GM03348 (cell line): ENCODE results near the gene GRWD1.
"Not testable (repeated sequence)": the region's sequence is repeated elsewhere in the genome, so short reads cannot be mapped to it uniquely, and the experiment has no call there.

Source experiments
- DNase-seq: peaks from one replicate; pipeline ENCODE4 v3.0.0; 2012; ENCODE audit warnings: low spot score

The GRWD1 gene

DNA sequence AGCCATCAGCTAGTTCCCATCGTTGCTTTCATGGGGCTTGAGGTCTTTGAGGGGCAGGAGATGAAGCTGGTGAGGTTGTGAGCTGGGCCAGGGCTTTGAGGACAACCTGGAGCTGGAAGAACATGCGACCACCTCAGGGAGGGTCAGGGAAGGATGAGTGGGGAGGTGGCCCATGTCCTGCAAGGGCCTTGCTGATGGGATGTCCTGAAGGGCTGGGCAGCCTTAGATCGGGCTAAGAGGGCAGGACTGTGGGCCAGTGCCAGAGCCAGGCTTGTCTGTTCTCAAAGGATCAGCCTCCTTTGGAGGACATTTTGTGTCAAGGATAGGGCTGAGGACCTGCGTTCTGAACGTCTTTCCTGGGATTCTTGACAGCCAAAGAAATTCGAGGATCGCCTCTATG, 33.9 kb downstream of the GRWD1 start:
- no peak for DNase-seq

GRCh38 chr19:48480183-48480557, 34.4 kb downstream of the GRWD1 start:
- peak; percentile 44 for DNase-seq

GRCh38 chr19:48480558-48481500, 35.0 kb downstream of the GRWD1 start:
- DNase-seq: peak; percentile 57

GRCh38 chr19:48481846-48482639, 36.3 kb downstream of the GRWD1 start:
- peak; percentile 41 for DNase-seq

DNA sequence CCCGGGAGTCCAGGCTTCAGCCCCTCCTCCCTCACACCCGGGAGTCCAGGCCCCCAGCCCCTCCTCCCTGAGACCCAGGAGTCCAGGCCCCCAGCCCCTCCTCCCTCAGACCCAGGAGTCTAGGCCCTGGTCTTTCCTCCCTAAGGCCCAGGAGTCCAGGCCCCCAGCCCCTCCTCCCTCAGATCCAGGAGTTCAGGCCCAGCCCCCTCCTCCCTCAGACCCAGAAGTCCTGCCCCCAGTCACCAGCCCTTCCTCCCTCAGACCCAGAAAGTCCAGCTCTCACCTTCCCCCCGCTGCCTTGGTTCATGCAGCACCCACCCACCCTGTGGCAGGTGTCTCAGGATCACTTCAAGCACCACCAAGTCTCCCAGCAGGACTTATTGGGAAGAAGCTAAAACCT, 37.5 kb downstream of the GRWD1 start:
- no peak for DNase-seq

DNA sequence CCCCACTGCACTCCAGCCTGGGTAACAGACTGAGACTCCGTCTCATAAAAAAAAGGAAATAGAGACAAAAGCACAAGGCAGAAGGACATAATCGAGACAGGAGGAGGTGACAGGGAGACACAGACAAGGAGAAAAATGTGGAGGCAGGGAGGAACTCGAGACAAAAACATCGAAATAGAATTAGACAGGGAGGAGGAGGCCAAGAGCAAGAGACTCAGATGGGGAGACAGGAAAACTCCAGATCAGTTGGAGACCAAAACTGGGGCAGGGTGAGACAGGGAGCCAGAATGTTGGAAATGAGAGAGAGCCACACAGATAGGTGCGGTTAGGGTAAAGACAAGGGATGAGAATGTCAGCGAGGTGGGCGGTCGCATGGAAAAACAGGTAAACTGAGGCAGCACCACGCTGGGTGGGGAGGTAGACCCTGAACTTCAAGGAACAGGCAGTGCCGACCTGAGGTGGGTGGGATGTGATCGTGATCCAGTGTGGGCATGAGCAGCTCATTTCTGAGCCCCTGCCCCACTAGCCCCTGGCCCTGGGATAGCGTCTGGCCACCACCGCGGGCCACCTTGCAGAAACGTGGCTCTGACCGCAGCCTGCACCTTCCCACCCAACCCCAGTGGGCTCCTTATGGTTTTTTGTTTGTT, 38.6 kb downstream of the GRWD1 start:
- DNase-seq: no peak

DNA sequence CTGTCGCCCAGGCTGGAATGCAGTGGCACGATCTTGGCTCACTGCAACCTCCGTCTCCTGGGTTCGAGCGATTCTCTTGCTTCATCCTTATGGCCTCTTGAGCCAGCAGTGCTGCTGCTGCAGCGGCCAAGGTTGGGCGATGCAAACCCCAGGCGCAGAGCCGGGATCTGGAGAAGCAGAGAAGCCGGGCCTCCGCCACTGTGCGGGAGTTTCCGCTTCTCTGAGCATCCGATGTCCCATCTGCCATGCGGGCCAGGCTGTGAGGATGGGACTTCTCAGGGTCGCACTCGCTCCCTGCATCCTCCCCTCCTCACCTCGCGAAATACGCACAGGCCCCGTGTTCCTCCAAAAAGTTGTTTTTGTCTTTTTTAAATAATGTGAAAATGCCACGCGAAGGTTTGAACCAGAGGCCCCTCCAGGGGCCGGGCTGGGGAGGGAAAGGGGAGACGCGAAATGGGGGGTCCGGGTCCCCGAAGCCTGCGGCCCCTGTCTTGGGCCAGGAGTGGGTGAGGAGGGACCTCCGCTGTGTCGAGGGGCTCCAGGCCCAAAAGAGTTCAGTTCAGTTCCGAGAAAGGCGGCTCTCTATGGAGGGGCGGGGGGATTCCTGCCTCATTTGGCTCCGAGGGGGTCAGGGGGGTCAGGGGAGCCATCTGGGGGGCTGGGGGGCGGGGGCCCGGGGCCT, 39.3 kb downstream of the GRWD1 start:
- no peak for DNase-seq

GRCh38 chr19:48486706-48487105, 40.9 kb downstream of the GRWD1 start:
- DNase-seq: not testable (repeated sequence)

GRCh38 chr19:48487544-48487943, 41.8 kb downstream of the GRWD1 start:
- no peak for DNase-seq

DNA sequence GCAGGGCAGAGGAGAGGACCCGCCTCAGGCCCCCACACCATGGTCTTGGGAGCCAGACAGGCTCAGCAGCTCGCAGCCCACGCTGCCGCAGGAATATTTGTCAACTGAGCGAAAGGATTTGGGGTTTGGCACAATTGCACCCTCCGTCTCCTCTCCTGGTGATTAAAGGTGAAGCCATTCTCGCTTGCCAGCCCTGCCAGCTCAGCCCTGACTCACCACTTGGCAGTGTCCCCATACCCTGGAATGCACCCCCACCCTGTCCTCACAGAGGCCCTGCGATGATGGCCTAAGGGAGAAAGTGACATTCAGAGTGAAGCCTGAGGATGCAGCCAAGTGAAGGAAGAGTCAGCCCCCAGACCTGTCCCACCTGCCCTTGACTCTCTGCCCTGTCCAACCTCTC, 42.2 kb downstream of the GRWD1 start:
- peak; percentile 87 for DNase-seq

- not testable (repeated sequence) for DNase-seq
These were observed 42.7 kb downstream of the GRWD1 start for GRCh38 chr19:48488478-48488877.

DNA sequence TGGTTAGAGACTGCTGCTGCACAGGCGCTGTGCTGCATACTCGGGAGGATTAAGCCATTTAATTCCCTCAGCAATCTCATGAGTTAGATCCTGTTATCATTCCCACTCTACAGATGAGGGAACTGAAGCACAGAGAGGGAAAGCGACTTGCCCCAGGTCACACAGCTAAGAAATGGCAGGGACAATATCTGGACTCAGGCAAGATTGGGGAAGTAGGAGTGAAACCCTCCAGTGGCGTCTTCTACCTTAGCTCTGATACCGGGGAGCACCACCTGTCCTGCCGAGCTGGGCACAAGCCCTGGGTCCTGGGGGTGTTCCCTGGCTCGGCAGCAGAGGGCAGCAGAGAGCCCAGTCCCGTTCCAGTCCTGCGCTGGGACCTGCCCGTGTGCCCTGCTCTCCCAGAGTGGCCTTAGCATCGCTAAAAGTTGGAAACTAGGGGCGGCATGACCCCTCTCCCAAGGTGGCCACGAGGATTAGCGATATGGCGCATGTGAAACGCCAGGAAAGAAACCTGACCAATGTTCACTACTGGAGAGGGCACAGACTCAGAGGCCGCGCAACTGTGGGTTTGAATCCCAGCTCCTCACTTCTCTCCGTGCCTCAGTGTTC, 43.9 kb downstream of the GRWD1 start:
- DNase-seq: peak; percentile 86

DNA sequence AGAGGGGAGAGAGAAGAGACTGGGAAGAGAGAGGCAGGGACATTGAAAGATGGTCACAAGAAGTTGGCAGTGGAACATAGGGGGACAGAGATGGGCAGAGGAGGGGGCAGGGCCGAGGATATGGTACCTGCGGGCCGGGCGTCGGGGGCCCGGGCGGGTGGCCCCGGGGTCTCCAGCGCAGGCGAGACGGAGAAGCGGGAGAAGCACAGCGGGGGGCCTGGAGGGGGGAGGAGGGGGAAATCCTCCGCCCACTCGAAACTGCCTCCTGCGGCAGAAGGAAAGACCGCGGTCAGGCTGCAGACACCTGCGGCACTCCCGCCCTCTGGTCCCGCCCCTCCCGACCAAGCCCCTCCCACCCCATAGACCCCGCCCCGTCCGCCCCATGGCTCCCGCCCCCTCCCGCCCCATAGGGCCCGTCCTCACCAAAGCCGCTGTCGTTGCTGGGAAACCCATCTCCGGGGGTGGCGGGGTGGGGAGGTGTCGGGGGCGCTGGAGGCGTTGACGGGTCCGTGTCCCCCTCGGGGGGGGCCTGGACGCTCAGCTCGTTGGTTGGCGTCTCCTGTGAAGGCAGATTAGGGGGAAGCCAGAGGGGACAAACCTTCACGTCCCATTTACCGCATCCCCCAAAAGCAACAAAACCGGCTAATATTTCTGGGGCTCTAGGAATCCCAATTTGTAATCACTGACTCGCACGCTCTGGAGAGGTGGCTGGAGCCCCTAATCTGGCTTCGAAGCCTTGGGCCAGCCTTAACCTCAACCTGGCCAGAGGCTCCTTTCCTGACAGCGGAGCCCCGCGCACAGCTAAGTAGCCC, 45.4 kb downstream of the GRWD1 start:
- DNase-seq: peak; percentile 67

- no peak for DNase-seq
These were observed 46.0 kb downstream of the GRWD1 start for GRCh38 chr19:48491793-48492123.

DNA sequence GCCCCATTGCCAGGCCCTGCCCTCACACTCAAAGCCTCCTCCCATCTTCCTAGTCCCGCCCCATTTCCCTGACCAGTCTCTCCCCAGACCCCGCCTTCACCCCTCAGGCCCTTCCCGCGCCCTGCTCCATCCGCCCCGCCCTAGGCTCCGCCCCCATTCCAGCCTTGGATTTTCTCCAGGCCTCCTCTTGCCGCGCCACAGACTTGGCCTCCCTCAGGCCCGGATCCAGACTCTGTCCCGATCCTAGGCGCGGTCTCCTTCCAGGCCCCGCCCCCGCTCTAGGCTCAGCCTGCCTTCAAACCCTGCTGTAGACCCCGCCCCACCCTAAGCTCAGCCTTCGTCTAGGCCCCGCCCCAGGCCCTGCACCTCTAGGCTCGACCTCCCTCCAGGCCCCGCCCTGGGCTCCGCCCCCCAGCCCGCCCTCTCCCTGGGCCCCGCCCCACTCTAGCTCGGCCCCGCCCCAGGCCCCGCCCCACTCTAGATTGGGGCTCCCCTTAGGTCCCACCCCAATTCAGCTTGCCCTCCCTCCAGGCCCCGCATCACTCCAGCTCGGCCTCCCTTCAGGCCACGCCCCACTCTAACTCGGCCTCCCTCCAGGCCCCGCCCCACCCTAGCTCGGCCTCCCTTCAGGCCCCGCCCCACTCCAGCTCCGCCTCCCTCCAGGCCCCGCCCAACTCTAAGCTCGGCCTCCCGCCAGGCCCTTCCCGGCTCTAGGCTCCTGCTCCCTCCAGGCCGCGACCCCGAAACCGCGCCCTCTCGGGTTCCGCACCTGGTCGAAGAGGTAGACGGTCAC, 47.3 kb downstream of the GRWD1 start:
- DNase-seq: peak; percentile 99

GRCh38 chr19:48493718-48494401, 48.1 kb downstream of the GRWD1 start:
- peak; percentile 60 for DNase-seq

- DNase-seq: no peak
These were observed 49.6 kb downstream of the GRWD1 start for GRCh38 chr19:48495396-48495795.

- DNase-seq: no peak
These were observed 51.4 kb downstream of the GRWD1 start for GRCh38 chr19:48496959-48497727.
